ENCODE data around the gene KIF26A.

Gene KIF26A

DNA sequence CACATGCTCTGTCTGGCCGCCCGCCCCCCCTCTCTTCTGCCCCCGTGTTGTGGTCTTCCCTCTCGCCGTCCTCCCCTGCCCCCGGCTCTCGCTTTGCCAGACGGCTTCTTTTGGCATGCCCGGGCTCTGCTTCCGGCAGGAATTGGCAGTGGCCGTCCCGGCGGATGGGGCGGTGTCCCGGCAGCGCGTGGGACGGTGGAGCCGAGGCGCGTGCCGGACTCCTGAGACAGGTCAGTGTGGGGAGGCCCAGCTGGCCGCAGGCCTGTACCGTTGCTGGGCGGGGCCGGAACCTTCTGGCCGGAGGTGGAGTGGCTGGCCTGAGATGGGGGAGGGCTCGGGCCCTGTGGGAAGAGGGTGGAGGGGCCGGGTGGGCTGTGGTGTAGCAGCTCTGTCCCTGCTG is 17.1 kb downstream of the KIF26A start:
- Histone ChIP-seq H3K4me2 (ENCODE audit: low read length) (no peak overlapping the region), H3K27ac (ENCODE audit: low read depth, low read length) (no peak overlapping the region), H3K27me3 (ENCODE audit: insufficient read depth, low read length, poor library complexity) (no peaks in the 10 kb centered on the region), H3K79me2 (ENCODE audit: control insufficient read depth, insufficient read depth, low read length) (peaks cover 3% of the 10 kb centered on the region), H3K18ac (ENCODE audit: low read length) (no peak overlapping the region), H2BK5ac (ENCODE audit: low read length) (no peak overlapping the region), H3K4me1 (ENCODE audit: control insufficient read depth, low read depth, low read length) (peaks cover 5% of the 10 kb centered on the region), H2BK15ac (replicated peaks; ENCODE audit: low read depth) (no peak overlapping the region), H3K79me1 (ENCODE audit: low read length) (peaks cover 6% of the 10 kb centered on the region), H3K23ac (ENCODE audit: low read length) (no peak overlapping the region), H4K5ac (ENCODE audit: low read length) (no peak overlapping the region), H3K4me3 (ENCODE audit: low read length) (no peak overlapping the region), H2BK120ac (ENCODE audit: low read depth, low read length) (no peak overlapping the region), H3K36me3 (ENCODE audit: control insufficient read depth, insufficient read depth, low read length) (peaks cover 4% of the 10 kb centered on the region), H2AK5ac (ENCODE audit: low read length) (no peak overlapping the region), H3K4ac (ENCODE audit: low read depth, low read length) (no peak overlapping the region), H3K56ac (ENCODE audit: low read length) (no peak overlapping the region), H4K8ac (ENCODE audit: low read depth, low read length) (no peak overlapping the region), H3K9ac (ENCODE audit: low read length) (no peak overlapping the region)
- no CpG with 5 or more reads among the region's 29 CpGs for WGBS (ENCODE audit: extremely low coverage, insufficient coverage, low lambda C conversion rate)
- DNase-seq: no peak

DNA sequence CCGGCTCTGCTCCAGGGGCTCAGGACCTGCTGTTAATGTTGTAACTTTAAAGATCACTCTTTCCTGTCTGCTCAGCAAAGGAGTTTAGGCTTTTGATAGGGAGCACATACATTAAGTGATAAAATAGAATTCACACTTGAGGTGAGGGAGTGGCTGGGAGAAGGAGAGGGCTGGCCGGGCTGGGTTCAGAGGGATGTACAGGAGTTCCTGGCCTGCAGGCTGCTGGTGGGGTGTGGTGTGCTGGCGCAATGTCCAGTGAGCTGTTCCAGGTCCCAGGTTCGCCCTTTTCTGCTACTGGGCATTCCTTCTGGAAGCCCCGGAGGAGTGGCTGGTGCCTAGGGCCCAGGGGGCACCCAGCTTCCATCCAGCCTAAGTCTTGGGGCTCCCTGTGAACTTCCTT is 17.8 kb downstream of the KIF26A start:
- Histone ChIP-seq H3K4me2 (ENCODE audit: low read length) (no peak overlapping the region), H3K9ac (ENCODE audit: low read length) (no peak overlapping the region), H3K27me3 (ENCODE audit: insufficient read depth, low read length, poor library complexity) (no peaks in the 10 kb centered on the region), H3K36me3 (ENCODE audit: control insufficient read depth, insufficient read depth, low read length) (peaks cover 4% of the 10 kb centered on the region), H2BK5ac (ENCODE audit: low read length) (no peak overlapping the region), H3K4me3 (ENCODE audit: low read length) (no peak overlapping the region), H3K23ac (ENCODE audit: low read length) (no peak overlapping the region), H3K27ac (ENCODE audit: low read depth, low read length) (no peak overlapping the region), H3K4me1 (ENCODE audit: control insufficient read depth, low read depth, low read length) (no peaks in the 10 kb centered on the region), H4K8ac (ENCODE audit: low read depth, low read length) (no peak overlapping the region), H3K79me1 (ENCODE audit: low read length) (no peaks in the 10 kb centered on the region), H3K79me2 (ENCODE audit: control insufficient read depth, insufficient read depth, low read length) (no peaks in the 10 kb centered on the region), H3K56ac (ENCODE audit: low read length) (no peak overlapping the region), H2AK5ac (ENCODE audit: low read length) (no peak overlapping the region), H2BK15ac (replicated peaks; ENCODE audit: low read depth) (no peak overlapping the region), H2BK120ac (ENCODE audit: low read depth, low read length) (no peak overlapping the region), H3K4ac (ENCODE audit: low read depth, low read length) (no peak overlapping the region), H4K5ac (ENCODE audit: low read length) (no peak overlapping the region), H3K18ac (ENCODE audit: low read length) (no peak overlapping the region)
- DNase-seq: no peak
- WGBS (ENCODE audit: extremely low coverage, insufficient coverage, low lambda C conversion rate): no CpG with 5 or more reads among the region's 5 CpGs

DNA sequence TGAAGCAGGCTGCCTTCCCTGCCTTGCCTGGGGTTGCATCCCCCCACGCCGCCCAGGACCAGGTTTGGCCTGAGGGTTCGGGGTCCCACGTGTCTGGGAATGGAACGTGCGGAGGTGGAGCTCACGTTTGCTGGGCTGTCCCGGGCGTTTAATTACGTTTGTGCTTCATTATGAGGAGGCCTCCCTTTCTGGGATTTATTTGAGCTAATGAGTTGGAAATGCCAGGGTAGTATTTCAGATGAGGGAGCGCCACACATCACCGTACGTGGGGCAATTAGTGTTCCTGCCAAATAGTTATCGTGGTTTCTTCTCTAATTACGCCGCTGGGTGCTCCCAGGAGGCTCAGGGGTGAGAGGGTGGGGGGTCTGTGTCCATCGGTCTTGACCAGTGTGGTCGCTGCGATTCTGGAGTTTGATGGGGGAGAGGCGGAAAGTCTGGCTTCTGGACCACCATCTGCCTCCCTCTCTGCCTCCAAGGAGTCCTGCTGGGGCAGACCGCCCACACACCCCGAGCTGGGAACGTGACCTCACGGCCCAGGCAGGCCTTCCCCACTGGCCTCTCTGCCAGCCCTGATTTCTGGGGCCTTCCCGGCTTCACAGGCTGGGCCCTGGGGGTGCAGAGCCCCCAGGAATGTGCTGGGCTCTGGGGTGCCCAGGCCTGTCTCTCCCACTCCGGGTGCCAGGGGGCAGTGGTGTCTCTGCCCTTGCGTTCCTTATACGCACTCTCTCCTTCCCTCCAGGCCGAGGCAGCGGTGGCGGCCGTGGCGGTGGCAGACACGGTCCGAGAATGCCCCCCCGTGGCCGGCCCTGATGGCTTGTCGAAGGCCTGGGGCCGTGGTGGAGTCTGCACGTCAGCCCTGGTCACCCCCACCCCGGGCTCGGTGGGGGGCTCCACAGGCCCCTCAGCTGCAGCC is 18.9 kb downstream of the KIF26A start:
- Histone ChIP-seq H3K4me3 (ENCODE audit: low read length) (no peak overlapping the region), H3K9ac (ENCODE audit: low read length) (no peak overlapping the region), H3K4me2 (ENCODE audit: low read length) (no peak overlapping the region), H3K36me3 (ENCODE audit: control insufficient read depth, insufficient read depth, low read length) (peaks cover 4% of the 10 kb centered on the region), H2AK5ac (ENCODE audit: low read length) (no peak overlapping the region), H3K27me3 (ENCODE audit: insufficient read depth, low read length, poor library complexity) (no peaks in the 10 kb centered on the region), H3K4me1 (ENCODE audit: control insufficient read depth, low read depth, low read length) (no peaks in the 10 kb centered on the region), H4K8ac (ENCODE audit: low read depth, low read length) (no peak overlapping the region), H3K79me1 (ENCODE audit: low read length) (no peaks in the 10 kb centered on the region), H3K23ac (ENCODE audit: low read length) (no peak overlapping the region), H3K4ac (ENCODE audit: low read depth, low read length) (no peak overlapping the region), H2BK5ac (ENCODE audit: low read length) (no peak overlapping the region), H3K56ac (ENCODE audit: low read length) (no peak overlapping the region), H3K79me2 (ENCODE audit: control insufficient read depth, insufficient read depth, low read length) (no peaks in the 10 kb centered on the region), H3K18ac (ENCODE audit: low read length) (no peak overlapping the region), H4K5ac (ENCODE audit: low read length) (no peak overlapping the region), H2BK120ac (ENCODE audit: low read depth, low read length) (no peak overlapping the region), H3K27ac (ENCODE audit: low read depth, low read length) (no peak overlapping the region), H2BK15ac (replicated peaks; ENCODE audit: low read depth) (no peak overlapping the region)
- DNase-seq: no peak
- WGBS (ENCODE audit: extremely low coverage, insufficient coverage, low lambda C conversion rate): no CpG with 5 or more reads among the region's 42 CpGs

DNA sequence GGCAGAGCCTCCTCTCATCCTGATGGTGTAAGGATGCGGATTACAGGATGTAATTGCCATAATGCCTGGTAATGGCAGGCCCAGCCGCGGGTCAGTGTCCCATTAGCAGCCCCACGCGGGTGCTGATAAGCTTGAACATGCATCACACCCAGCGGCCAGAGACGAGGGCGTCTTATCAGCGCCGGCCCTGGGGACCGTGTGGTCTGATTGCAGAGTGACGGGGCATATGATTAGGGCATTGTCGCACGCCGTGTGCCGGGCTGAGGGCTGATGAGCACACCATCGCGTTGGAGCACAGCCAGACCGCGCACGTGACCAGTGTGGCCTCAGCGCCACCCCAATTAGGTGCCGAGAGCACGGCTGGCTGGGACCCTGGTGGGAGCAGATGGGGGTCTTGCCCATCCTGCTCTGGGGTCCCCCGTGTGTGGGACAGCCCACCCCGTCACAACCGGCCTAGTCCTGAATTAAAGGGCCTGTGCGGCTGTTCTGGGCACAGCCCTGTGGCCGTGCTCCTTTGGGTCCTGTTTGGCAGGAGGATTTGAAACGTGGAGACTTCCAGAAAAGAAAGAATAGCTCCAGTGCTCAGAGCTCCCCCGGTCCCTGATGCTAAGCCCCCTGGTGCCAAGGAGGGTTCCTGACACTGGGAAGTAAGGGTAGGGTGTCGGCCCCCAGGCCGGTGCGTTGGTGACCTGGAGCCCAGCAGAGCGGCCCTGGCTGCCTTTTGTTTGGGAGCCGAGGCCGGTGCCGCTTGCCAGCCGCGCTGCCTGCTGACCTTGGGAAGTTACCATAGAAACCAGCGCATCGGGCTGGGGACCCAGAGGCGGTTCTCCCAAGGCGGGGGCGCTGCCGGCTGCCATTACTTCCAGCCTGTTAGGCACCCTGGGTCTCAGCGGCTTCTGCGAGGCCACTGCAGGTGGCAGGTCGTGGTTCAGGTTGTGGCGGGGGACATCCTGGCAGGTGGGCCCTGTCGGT is 20.7 kb downstream of the KIF26A start:
- no peak overlapping the region for H3K27ac ChIP-seq (ENCODE audit: low read depth, low read length)

DNA sequence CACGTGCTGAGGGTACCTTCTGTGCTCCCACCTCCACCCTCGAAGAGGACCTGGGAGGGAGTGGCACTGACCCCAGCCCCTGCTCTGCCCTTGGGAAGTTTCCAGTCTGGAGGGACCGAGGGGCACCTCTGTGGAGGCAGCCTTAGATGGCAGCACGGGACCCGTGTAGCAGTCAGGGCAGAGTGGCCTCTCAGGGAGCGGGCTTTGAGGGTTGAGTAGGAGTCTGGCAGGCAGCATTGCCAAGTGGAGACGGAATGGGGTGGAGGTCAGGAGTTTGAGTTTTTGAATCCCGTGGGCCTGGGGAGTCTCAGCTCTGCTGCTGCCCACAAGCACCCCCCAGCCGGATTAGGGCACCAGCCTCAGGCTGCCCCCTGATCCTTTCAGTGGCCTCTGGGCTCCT is 21.6 kb downstream of the KIF26A start:
- no peak overlapping the region for H3K23ac ChIP-seq (ENCODE audit: low read length)
- no peak overlapping the region for H4K8ac ChIP-seq (ENCODE audit: low read depth, low read length)
- no peak overlapping the region for H2BK120ac ChIP-seq (ENCODE audit: low read depth, low read length)
- no peak for DNase-seq
- H2AK5ac ChIP-seq (ENCODE audit: low read length): no peak overlapping the region
- H3K36me3 ChIP-seq (ENCODE audit: control insufficient read depth, insufficient read depth, low read length): no peaks in the 10 kb centered on the region
- no peak overlapping the region for H3K4ac ChIP-seq (ENCODE audit: low read depth, low read length)
- no peak overlapping the region for H3K27ac ChIP-seq (ENCODE audit: low read depth, low read length)
- H4K5ac ChIP-seq (ENCODE audit: low read length): no peak overlapping the region
- no peaks in the 10 kb centered on the region for H3K4me1 ChIP-seq (ENCODE audit: control insufficient read depth, low read depth, low read length)
- no CpG with 5 or more reads among the region's 9 CpGs for WGBS (ENCODE audit: extremely low coverage, insufficient coverage, low lambda C conversion rate)
- H3K56ac ChIP-seq (ENCODE audit: low read length): no peak overlapping the region
- H2BK5ac ChIP-seq (ENCODE audit: low read length): no peak overlapping the region
- no peak overlapping the region for H3K18ac ChIP-seq (ENCODE audit: low read length)
- H2BK15ac ChIP-seq (replicated peaks; ENCODE audit: low read depth): no peak overlapping the region
- no peaks in the 10 kb centered on the region for H3K27me3 ChIP-seq (ENCODE audit: insufficient read depth, low read length, poor library complexity)
- no peaks in the 10 kb centered on the region for H3K79me1 ChIP-seq (ENCODE audit: low read length)
- no peaks in the 10 kb centered on the region for H3K79me2 ChIP-seq (ENCODE audit: control insufficient read depth, insufficient read depth, low read length)
- no peak overlapping the region for H3K9ac ChIP-seq (ENCODE audit: low read length)
- H3K4me2 ChIP-seq (ENCODE audit: low read length): no peak overlapping the region
- no peak overlapping the region for H3K4me3 ChIP-seq (ENCODE audit: low read length)

More for the DNA sequence above, 20.7 kb downstream of the KIF26A start:
- Histone ChIP-seq H3K9ac (ENCODE audit: low read length) (no peak overlapping the region), H3K27me3 (ENCODE audit: insufficient read depth, low read length, poor library complexity) (no peaks in the 10 kb centered on the region), H3K4me1 (ENCODE audit: control insufficient read depth, low read depth, low read length) (no peaks in the 10 kb centered on the region), H3K4me3 (ENCODE audit: low read length) (no peak overlapping the region), H3K4me2 (ENCODE audit: low read length) (no peak overlapping the region), H2AK5ac (ENCODE audit: low read length) (no peak overlapping the region), H3K36me3 (ENCODE audit: control insufficient read depth, insufficient read depth, low read length) (no peaks in the 10 kb centered on the region), H2BK5ac (ENCODE audit: low read length) (no peak overlapping the region), H3K79me1 (ENCODE audit: low read length) (no peaks in the 10 kb centered on the region), H3K79me2 (ENCODE audit: control insufficient read depth, insufficient read depth, low read length) (no peaks in the 10 kb centered on the region), H2BK120ac (ENCODE audit: low read depth, low read length) (no peak overlapping the region), H3K4ac (ENCODE audit: low read depth, low read length) (no peak overlapping the region), H2BK15ac (replicated peaks; ENCODE audit: low read depth) (no peak overlapping the region), H3K23ac (ENCODE audit: low read length) (no peak overlapping the region), H3K56ac (ENCODE audit: low read length) (peak overlapping the region; percentile 15), H3K18ac (ENCODE audit: low read length) (no peak overlapping the region), H4K5ac (ENCODE audit: low read length) (no peak overlapping the region), H4K8ac (ENCODE audit: low read depth, low read length) (no peak overlapping the region)
- WGBS (ENCODE audit: extremely low coverage, insufficient coverage, low lambda C conversion rate): no CpG with 5 or more reads among the region's 51 CpGs
- peak; percentile 77 for DNase-seq
